HepG2 (cell line): ENCODE data around the gene COMMD7. TPM values are rescaled to one million over a fixed set of nuclear protein-coding genes. Genes with fewer than 3 reads are reported as not detected.
A peak's percentile ranks its signal among the peaks of the same experiment; 100 is the strongest.

Source experiments
- ARID3A ChIP-seq: IDR thresholded peaks from 2 replicates; pipeline ENCODE4 v1.6.1; 2012; ENCODE audit warnings: low read depth, low read length, improper control_type of control experiment
- CHD2 ChIP-seq: IDR thresholded peaks from 2 replicates; pipeline ENCODE4 v1.6.1; 2011; ENCODE audit warnings: low read depth, low read length, improper control_type of control experiment
- HBP1 ChIP-seq: IDR thresholded peaks from 2 replicates; pipeline ENCODE4 v1.6.1; 2016; ENCODE audit warnings: low read depth, control low read depth
- IKZF1 ChIP-seq: fragments of 450-650 bp; IDR thresholded peaks from 2 replicates; pipeline ENCODE4 v1.7.1; 2016
- KIAA2018 ChIP-seq: sonication (generic); formaldehyde crosslinking; IDR thresholded peaks from 2 replicates; pipeline ENCODE4 v1.5.0; 2020; ENCODE audit warnings: mild to moderate bottlenecking, missing genetic modification reagents, borderline replicate concordance
- PATZ1 ChIP-seq: sonication (generic); formaldehyde crosslinking; IDR thresholded peaks from 2 replicates; pipeline ENCODE4 v1.4.0; 2020; ENCODE audit warnings: missing genetic modification reagents
- PCBP1 ChIP-seq: fragments of 200-400 bp; formaldehyde crosslinking; IDR thresholded peaks from 2 replicates; pipeline ENCODE4 v1.6.1; 2017; ENCODE audit warnings: mild to moderate bottlenecking, low read depth, low read length, borderline replicate concordance
- PRDM15 ChIP-seq: sonication (generic); formaldehyde crosslinking; IDR thresholded peaks from 2 replicates; pipeline ENCODE4 v1.4.0; 2020; ENCODE audit warnings: missing genetic modification reagents
- STAG1 ChIP-seq: sonication (generic); formaldehyde crosslinking; IDR thresholded peaks from 2 replicates; pipeline ENCODE4 v1.4.0; 2020; ENCODE audit warnings: missing genetic modification reagents
- ZNF317 ChIP-seq: sonication (generic); formaldehyde crosslinking; IDR thresholded peaks from 2 replicates; pipeline ENCODE4 v1.5.0; 2020; ENCODE audit warnings: mild to moderate bottlenecking, missing genetic modification reagents
- ZNF761 ChIP-seq: sonication (generic); formaldehyde crosslinking; conservative IDR thresholded peaks from 2 replicates; pipeline ENCODE4 v1.4.0; 2020; ENCODE audit warnings: mild to moderate bottlenecking, missing genetic modification reagents
- ZSCAN9 ChIP-seq: IDR thresholded peaks from 2 replicates; pipeline ENCODE4 v1.6.1; 2016; ENCODE audit warnings: borderline replicate concordance
- polyA plus RNA-seq, 8 experiments: library from polyadenylated mRNA; depleted of rRNA in 3 of 8; stranded (reverse) in 7 of 8; unstranded in 1 of 8; fragments of >200 nt; fragmentation: Illumina TruSeq in 4 of 8; extraction: Trizol in 4 of 8; gene quantifications; 2 replicates each; pipeline versions ENCODE4 v1.2.1 to v1.2.3, GENCODE V29; 2011 to 2016; ENCODE audit warnings: low read depth in 4 of 8, missing spikeins in 1 of 8, mixed read lengths in 1 of 8; ENCODE audit not compliant: insufficient read depth in 1 of 8
- total RNA-seq, 5 experiments: library from RNA; depleted of rRNA; stranded (reverse); fragments of >200 nt; fragmentation: Illumina TruSeq; extraction: Trizol; gene quantifications; 2 replicates each; pipeline ENCODE4 v1.2.3, GENCODE V29; 2016; ENCODE audit warnings: low read depth in 1 of 5

Gene COMMD7
- total and polyA plus RNA-seq, 2 of the 13 experiments (the other 11 are each of a cell fraction or from before 2014, with no cell fraction given) = 42.1 to 53.3 TPM

GRCh38 chr20:32674362-32674789 lies 68.9 kb downstream of the COMMD7 start (continued):
- TF ChIP-seq PRDM15 (CRISPR knock-in tag) (no peak), ZNF761 (CRISPR knock-in tag) (no peak), KIAA2018 (CRISPR knock-in tag) (no peak), PCBP1 (no peak), PATZ1 (CRISPR knock-in tag) (peak; percentile 27; the same call in 1 of the 2 replicates), IKZF1 (no peak), ZSCAN9 (CRISPR knock-in tag) (peak; percentile 62; the same call in 1 of the 2 replicates), ZNF317 (0 out of 2 replicates have a peak, but pooled peaks have one; percentile 72), HBP1 (peak; percentile 45; the same call in 1 of the 2 replicates), CHD2 (no peak), STAG1 (peak; percentile 98), ARID3A (0 out of 2 replicates have a peak, but pooled peaks have one; percentile 31)
